ENCODE measurements around the gene RASL10B.

- TF ChIP-seq CTCF (IDR thresholded peaks at IDR 0.05) (no peak), POLR2A (IDR thresholded peaks at IDR 0.05) (no peak), EP300 (IDR thresholded peaks at IDR 0.05) (no peak)
These were observed 41.7 kb downstream of the RASL10B start for GRCh38 chr17:35773129-35773528.
